ENCODE data around the gene LILRB5.

LILRB5 gene

DNA sequence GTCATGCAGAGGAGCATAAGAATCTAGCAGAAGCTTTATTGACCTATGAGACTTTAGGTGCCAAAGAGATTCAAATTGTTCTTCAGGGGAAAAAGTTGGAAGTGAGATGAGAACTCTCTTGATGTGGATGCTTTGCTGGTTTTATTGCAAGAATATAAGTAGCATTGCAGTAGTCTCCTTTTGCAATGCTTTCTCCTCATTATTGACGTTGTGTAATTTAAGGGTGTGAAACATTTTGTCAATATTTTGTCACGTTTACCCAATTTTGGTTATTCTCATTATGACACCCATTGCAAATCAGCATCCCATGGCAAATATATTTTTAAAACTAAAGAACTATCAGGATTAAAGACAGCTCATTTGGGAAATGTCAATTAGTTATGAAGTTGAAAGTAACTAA lies 11.9 kb upstream of the LILRB5 start:
- H3K4me3 ChIP-seq (ENCODE audit: low read length): no peak overlapping the region
- no peak for DNase-seq (ENCODE audit: low read depth)
- TF ChIP-seq CTCF (conservative IDR thresholded peaks at IDR 0.05; ENCODE audit: low read length): no peak

- H3K4me3 ChIP-seq (ENCODE audit: low read length): no peak overlapping the region
- peak; percentile 60 for TF ChIP-seq CTCF (conservative IDR thresholded peaks at IDR 0.05; ENCODE audit: low read length)
- DNase-seq (ENCODE audit: low read depth): peak; percentile 46
These were observed 9.1 kb upstream of the LILRB5 start for GRCh38 chr19:54266133-54266532.

GRCh38 chr19:54262470-54262869 lies 5.4 kb upstream of the LILRB5 start:
- no peak for DNase-seq (ENCODE audit: low read depth)
- no peak for TF ChIP-seq CTCF (conservative IDR thresholded peaks at IDR 0.05; ENCODE audit: low read length)
- no peak overlapping the region for H3K4me3 ChIP-seq (ENCODE audit: low read length)

- H3K4me3 ChIP-seq (ENCODE audit: low read length): no peak overlapping the region
- no peak for DNase-seq (ENCODE audit: low read depth)
- no peak for TF ChIP-seq CTCF (conservative IDR thresholded peaks at IDR 0.05; ENCODE audit: low read length)
These were observed 5.0 kb upstream of the LILRB5 start for GRCh38 chr19:54262066-54262465.

DNA sequence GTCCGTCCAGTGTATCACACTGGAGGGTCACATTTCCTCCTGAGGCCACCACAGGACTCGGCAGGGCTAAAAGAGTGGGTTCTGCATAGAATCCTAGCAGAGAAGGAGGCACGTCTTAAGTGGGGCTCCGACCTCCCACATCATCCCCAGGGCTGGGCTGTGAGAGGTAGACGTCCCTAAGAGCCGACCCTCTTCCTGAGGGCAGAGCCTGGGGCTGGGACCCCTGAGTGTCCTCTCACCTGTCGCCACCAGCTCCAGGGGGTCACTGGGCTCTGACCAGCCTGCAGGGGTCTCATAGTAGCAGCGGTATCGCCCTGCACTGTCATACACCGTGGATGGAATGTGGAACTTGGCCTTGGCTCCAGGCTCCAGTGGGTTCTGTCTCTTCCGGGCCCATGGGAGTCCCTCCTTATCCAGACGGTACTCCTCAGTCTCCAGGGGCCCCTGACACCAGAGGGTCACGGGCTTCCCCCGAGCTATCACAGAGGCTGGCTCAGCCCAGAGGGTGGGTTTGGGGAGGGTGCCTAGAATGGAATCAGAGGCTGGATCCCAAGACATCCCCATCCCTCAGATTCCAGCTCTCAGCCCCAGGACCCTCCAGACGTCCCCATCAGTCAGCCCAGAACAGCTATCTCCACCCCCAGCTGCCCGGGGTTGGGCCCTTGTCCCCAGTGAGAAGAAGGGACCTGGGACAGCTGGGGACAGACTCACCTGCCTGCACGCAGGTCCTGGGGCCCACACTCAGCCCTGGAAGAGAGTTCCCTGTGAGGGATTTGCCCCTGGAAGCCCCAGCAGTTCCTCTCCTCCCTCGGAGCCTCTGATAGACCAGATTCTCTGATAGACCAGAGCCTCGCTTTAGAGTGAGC lies 590 bp downstream of the LILRB5 start:
- no peak overlapping the region for H3K4me3 ChIP-seq (ENCODE audit: low read length)
- no peak for TF ChIP-seq CTCF (conservative IDR thresholded peaks at IDR 0.05; ENCODE audit: low read length)
- DNase-seq (ENCODE audit: low read depth): no peak

- H3K4me3 ChIP-seq (ENCODE audit: low read length): no peak overlapping the region
- DNase-seq (ENCODE audit: low read depth): no peak
- no peak for TF ChIP-seq CTCF (conservative IDR thresholded peaks at IDR 0.05; ENCODE audit: low read length)
These were observed 1.8 kb downstream of the LILRB5 start for GRCh38 chr19:54255105-54255775.

All from AG10803 (cell line).